Measurements from ENCODE around the gene CCDC38. TPM values are rescaled to one million over a fixed set of nuclear protein-coding genes. Genes with fewer than 3 reads are reported as not detected.

The CCDC38 gene
- total and polyA plus RNA-seq, 4 donors: 0.46 to 1.4 (median 0.93) TPM

GRCh38 chr12:95955549-95956159 lies 13.2 kb upstream of the CCDC38 start:
- 92% methylated on average over 7 of the region's 7 CpGs for WGBS
- H3K27me3 ChIP-seq (ENCODE audit: control insufficient read depth in 4 of 4, insufficient read depth in 4 of 4, low read length in 3 of 4): no peaks in the 10 kb centered on the region
- no peak overlapping the region for H3K9ac ChIP-seq (ENCODE audit: low read depth in 1 of 2, low read length in 2 of 2)
- no peak for DNase-seq (ENCODE audit: low spot score)
- peaks cover 4 to 32% (median 29%) of the 10 kb centered on the region in 4 donors for H3K36me3 ChIP-seq (ENCODE audit: control insufficient read depth in 4 of 4, insufficient read depth in 3 of 4, low read depth in 1 of 4, low read length in 3 of 4)
- H3K9me3 ChIP-seq (ENCODE audit: control insufficient read depth in 4 of 4, low read length in 3 of 4): no peaks in the 10 kb centered on the region
- H3K4me1 ChIP-seq (ENCODE audit: control insufficient read depth in 4 of 4, insufficient read depth in 4 of 4, low read length in 3 of 4): no peaks in the 10 kb centered on the region
- TF ChIP-seq YY1 (IDR thresholded peaks at IDR 0.05) (no peak), RXRA (IDR thresholded peaks at IDR 0.05) (no peak), MAX (IDR thresholded peaks at IDR 0.05) (no peak), GABPA (IDR thresholded peaks at IDR 0.05 in 1 of 2, conservative IDR thresholded peaks at IDR 0.05 in 1 of 2) (no peak), HNF4G (IDR thresholded peaks at IDR 0.05) (no peak), ATF3 (IDR thresholded peaks at IDR 0.05) (no peak), FOXA1 (IDR thresholded peaks at IDR 0.05) (no peak)
- no peak overlapping the region for H3K4me3 ChIP-seq (ENCODE audit: low read depth in 1 of 3, low read length in 3 of 3)
- no peak overlapping the region for H3K27ac ChIP-seq (ENCODE audit: low read depth in 1 of 2, low read length in 2 of 2)

GRCh38 chr12:95953000-95953399 lies 10.6 kb upstream of the CCDC38 start:
- TF ChIP-seq NR2F2 (IDR thresholded peaks at IDR 0.05) (no peak), REST (IDR thresholded peaks at IDR 0.05) (no peak), RXRA (IDR thresholded peaks at IDR 0.05) (no peak), TAF1 (conservative IDR thresholded peaks at IDR 0.05) (no peak), ZBTB33 (IDR thresholded peaks at IDR 0.05) (no peak), FOXA2 (IDR thresholded peaks at IDR 0.05) (no peak), HNF4A (conservative IDR thresholded peaks at IDR 0.05) (no peak), YY1 (IDR thresholded peaks at IDR 0.05) (no peak), RAD21 (IDR thresholded peaks at IDR 0.05) (no peak), SP1 (IDR thresholded peaks at IDR 0.05) (no peak), CTCF (IDR thresholded peaks at IDR 0.05; ENCODE audit: low read depth, low read length, missing input control) (no peak), MAX (IDR thresholded peaks at IDR 0.05) (no peak), JUND (IDR thresholded peaks at IDR 0.05) (no peak), GABPA (IDR thresholded peaks at IDR 0.05 in 1 of 2, conservative IDR thresholded peaks at IDR 0.05 in 1 of 2) (no peak), EGR1 (IDR thresholded peaks at IDR 0.05; ENCODE audit: low read depth in 2 of 2) (no peak), ATF3 (IDR thresholded peaks at IDR 0.05) (no peak), HNF4G (IDR thresholded peaks at IDR 0.05) (no peak)

More at GRCh38 chr12:95953000-95953399, 10.6 kb upstream of the CCDC38 start:
- H3K9me3 ChIP-seq (ENCODE audit: control insufficient read depth in 4 of 4, low read length in 3 of 4): no peaks in the 10 kb centered on the region
- no peak overlapping the region for H3K4me3 ChIP-seq (ENCODE audit: low read depth in 1 of 3, low read length in 3 of 3)
- no peak for DNase-seq (ENCODE audit: low spot score)
- no peak overlapping the region for H3K9ac ChIP-seq (ENCODE audit: low read depth in 1 of 2, low read length in 2 of 2)
- no peaks in the 10 kb centered on the region for H3K27me3 ChIP-seq (ENCODE audit: control insufficient read depth in 4 of 4, insufficient read depth in 4 of 4, low read length in 3 of 4)
- H3K4me1 ChIP-seq (ENCODE audit: control insufficient read depth in 4 of 4, insufficient read depth in 4 of 4, low read length in 3 of 4): no peaks in the 10 kb centered on the region
- H3K27ac ChIP-seq (ENCODE audit: low read depth in 1 of 2, low read length in 2 of 2): no peak overlapping the region
- peaks cover 4 to 30% (median 22%) of the 10 kb centered on the region in 4 donors for H3K36me3 ChIP-seq (ENCODE audit: control insufficient read depth in 4 of 4, insufficient read depth in 3 of 4, low read depth in 1 of 4, low read length in 3 of 4)
- WGBS: 64% methylated on average over 1 of the region's 1 CpG
